Activated T-cell treated with anti-CD3 and anti-CD28 coated beads for 4 hours (primary cell): Measurements from ENCODE around the gene TNFRSF4.
"Not testable (repeated sequence)": the region's sequence is repeated elsewhere in the genome, so short reads cannot be mapped to it uniquely, and the experiment has no call there.

Source experiments
- DNase-seq: peaks from one replicate; pipeline ENCODE4 v3.0.0-alpha.2; 2020

TNFRSF4 gene

GRCh38 chr1:1213345-1214265 lies at the start of gene TNFRSF4:
Gene TNFRSF4, minus strand, starts transcription at chr1:1214153. Its CDS starts 26 bp downstream, at chr1:1214127.
- no peak for DNase-seq

- DNase-seq = no peak
Observed at GRCh38 chr1:1262758-1263157, 48.8 kb upstream of the TNFRSF4 start.

GRCh38 chr1:1262071-1262470 lies 48.1 kb upstream of the TNFRSF4 start:
- DNase-seq = no peak

- DNase-seq = no peak
Observed at GRCh38 chr1:1260843-1261560, 47.0 kb upstream of the TNFRSF4 start.

GRCh38 chr1:1259951-1260600 lies 46.1 kb upstream of the TNFRSF4 start:
- no peak for DNase-seq

- no peak for DNase-seq
Observed at GRCh38 chr1:1259540-1259939, 45.6 kb upstream of the TNFRSF4 start.

GRCh38 chr1:1259119-1259488 lies 45.2 kb upstream of the TNFRSF4 start:
- DNase-seq = no peak

GRCh38 chr1:1256956-1257871 lies 43.3 kb upstream of the TNFRSF4 start:
- DNase-seq = no peak

- DNase-seq = no peak
Observed at GRCh38 chr1:1255611-1256010, 41.7 kb upstream of the TNFRSF4 start.

- no peak for DNase-seq
Observed at GRCh38 chr1:1255078-1255477, 41.1 kb upstream of the TNFRSF4 start.

GRCh38 chr1:1254667-1254998 lies 40.7 kb upstream of the TNFRSF4 start:
- no peak for DNase-seq

GRCh38 chr1:1253972-1254666 lies 40.2 kb upstream of the TNFRSF4 start:
- no peak for DNase-seq

GRCh38 chr1:1253314-1253713 lies 39.4 kb upstream of the TNFRSF4 start:
- no peak for DNase-seq

GRCh38 chr1:1250786-1251284 lies 36.9 kb upstream of the TNFRSF4 start:
- peak; percentile 42 for DNase-seq

GRCh38 chr1:1248009-1248913 lies 34.3 kb upstream of the TNFRSF4 start:
- not testable (repeated sequence) for DNase-seq

GRCh38 chr1:1247341-1247913 lies 33.5 kb upstream of the TNFRSF4 start:
- no peak for DNase-seq

GRCh38 chr1:1246577-1247340 lies 32.8 kb upstream of the TNFRSF4 start, which contains the start of gene C1QTNF12:
Gene C1QTNF12, minus strand, starts transcription at chr1:1246722. Its CDS starts 32 bp downstream, at chr1:1246690.
- DNase-seq = no peak

- DNase-seq = no peak
Observed at GRCh38 chr1:1245817-1246576, 32.0 kb upstream of the TNFRSF4 start.
